GM10248 (cell line): ENCODE measurements around the gene INSYN2B.

Experiments
- CTCF ChIA-PET: fragments of 300-600 bp; sonication (Branson Sonifier 250); formaldehyde crosslinking; extraction: SDS; loops from one replicate; lab custom pipeline; 2021; ENCODE audit warnings: antibody characterized with exemption; lab: Yijun Ruan, JAX
- POLR2A ChIA-PET: fragments of 350-650 bp; sonication (Branson Sonifier 250); formaldehyde crosslinking; extraction: SDS; loops from one replicate; lab custom pipeline; 2020; ENCODE audit warnings: antibody characterized with exemption; lab: Yijun Ruan, JAX
- DNase-seq: peaks from one replicate; pipeline ENCODE4 v3.0.0; 2012; ENCODE audit errors: extremely low spot score
- CTCF ChIP-seq: IDR thresholded peaks from 2 replicates; pipeline ENCODE4 v1.5.1; 2012; ENCODE audit warnings: mild to moderate bottlenecking, low read depth; ENCODE audit errors: extremely low read depth, missing control alignments, control extremely low read depth

INSYN2B gene

DNA sequence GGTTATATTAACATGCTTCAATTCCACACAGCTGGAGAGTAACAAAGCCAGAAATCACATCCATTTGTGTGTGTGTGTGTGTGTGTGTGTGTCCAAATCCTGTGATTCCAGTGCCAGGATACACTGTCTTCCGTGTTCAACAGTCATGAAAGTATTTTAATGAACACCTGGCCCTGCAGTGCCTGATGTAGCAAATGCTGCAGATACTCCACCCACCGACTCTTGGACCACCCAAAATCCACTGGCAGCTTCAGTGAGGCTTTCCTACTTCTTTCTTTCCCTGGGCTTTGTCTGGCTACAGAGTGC is 13.1 kb upstream of the INSYN2B start:
- CTCF ChIA-PET, result no interaction called here
- TF ChIP-seq CTCF, result no peak
- DNase-seq, result no peak
- POLR2A ChIA-PET, result no interaction called here

DNA sequence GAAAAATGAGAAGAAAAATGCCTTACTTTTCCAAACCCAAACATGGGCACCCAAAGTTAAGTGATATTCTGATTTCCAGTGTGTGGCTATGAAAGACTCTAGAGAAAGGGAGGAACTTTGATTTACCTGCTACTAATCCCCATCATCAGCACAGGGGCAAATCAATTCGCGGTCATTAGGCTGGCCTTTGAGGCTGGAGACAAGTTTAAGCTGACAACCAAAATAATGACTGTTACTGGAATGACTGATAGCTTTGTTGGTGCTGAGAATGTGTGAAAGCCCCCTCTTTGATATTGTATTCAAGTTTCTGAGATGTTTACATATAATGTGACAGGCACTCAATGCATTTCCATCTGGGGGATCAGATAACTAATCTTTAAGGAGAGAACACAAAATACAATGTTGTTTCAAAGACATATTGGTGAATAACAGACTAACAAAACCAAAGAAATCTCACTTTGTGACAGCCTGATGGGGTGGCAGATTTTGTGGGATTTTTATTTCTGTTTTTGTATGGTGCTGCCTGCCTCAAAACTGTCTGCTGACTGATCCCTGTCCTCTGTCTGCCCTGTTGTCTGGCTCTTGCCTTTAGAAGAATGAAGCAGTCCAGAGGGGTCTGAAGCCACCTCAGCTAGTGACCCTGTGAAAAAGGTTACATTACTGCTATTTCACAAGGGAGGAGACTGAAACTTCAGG is 12.6 kb upstream of the INSYN2B start:
- no peak for TF ChIP-seq CTCF
- no peak for DNase-seq
- ChIA-PET POLR2A (no interaction called here), CTCF (no interaction called here)

- ChIA-PET POLR2A (no interaction called here), CTCF (interaction anchor here (1.0 to 1.3 kb wide), 2 partner anchors 11 to 241 kb away, joined by 3 to 7 read pairs; partner anchors contain the start of gene INSYN2B)
- DNase-seq, result no peak
- no peak for TF ChIP-seq CTCF
These were observed 11.0 kb upstream of the INSYN2B start for GRCh38 chr5:169991115-169991869.

DNA sequence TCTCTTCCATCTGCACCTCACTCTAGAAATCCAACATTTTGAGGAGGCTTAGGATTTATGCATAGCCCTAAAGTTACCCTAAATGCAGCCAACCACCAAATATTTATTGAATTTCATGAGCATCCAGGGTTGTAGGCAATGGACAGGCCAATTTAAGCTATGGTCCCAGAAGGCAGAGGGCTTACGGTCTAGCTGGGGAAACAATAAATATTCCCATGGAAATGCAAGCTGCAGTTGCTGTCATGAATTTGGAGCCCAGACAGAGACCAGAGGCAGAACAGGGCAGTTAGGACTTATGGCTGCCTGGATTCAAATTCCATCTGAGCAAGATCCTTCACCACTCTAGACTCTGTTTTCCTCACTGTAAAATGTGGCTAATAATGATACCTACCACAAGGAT is 9.1 kb upstream of the INSYN2B start:
- CTCF ChIA-PET, result interaction anchor here (1.5 kb wide), 1 partner anchor 9 kb away, joined by 7 read pairs; the partner anchor contains the start of gene INSYN2B
- DNase-seq, result no peak
- POLR2A ChIA-PET, result no interaction called here
- TF ChIP-seq CTCF, result no peak

- ChIA-PET CTCF (interaction anchor here (1.2 to 1.5 kb wide), 2 partner anchors 8 to 287 kb away, joined by 3 to 7 read pairs; partner anchors contain the start of gene INSYN2B), POLR2A (no interaction called here)
- no peak for TF ChIP-seq CTCF
- DNase-seq, result no peak
These were observed 8.7 kb upstream of the INSYN2B start for GRCh38 chr5:169988947-169989346.

GRCh38 chr5:169988206-169988605 is 7.9 kb upstream of the INSYN2B start:
- CTCF ChIA-PET, result interaction anchor here (1.2 kb wide), 1 partner anchor 287 kb away, joined by 3 read pairs; no protein-coding TSS in a partner anchor
- no peak for DNase-seq
- TF ChIP-seq CTCF, result no peak
- POLR2A ChIA-PET, result no interaction called here
